NCI-H345 treated with DMSO at 0.1 percent for 48 hours (cell line): ENCODE measurements around the gene TMPRSS11B.
"Not testable (repeated sequence)": the region's sequence is repeated elsewhere in the genome, so short reads cannot be mapped to it uniquely, and the experiment has no call there.

Source experiments
- DNase-seq: peaks from one replicate; lab custom pipeline; 2025; ENCODE audit not compliant: unreplicated experiment; lab: John Stamatoyannopoulos, UW

The TMPRSS11B gene

GRCh38 chr4:68245594-68245993 is at the start of gene TMPRSS11B:
TMPRSS11B (minus strand) TSS chr4:68245694; CDS start chr4:68245558, 136 bp downstream.
- no peak for DNase-seq

- no peak for DNase-seq
Measured at GRCh38 chr4:68291256-68291655, 45.8 kb upstream of the TMPRSS11B start.

GRCh38 chr4:68288393-68288740 is 42.9 kb upstream of the TMPRSS11B start:
- DNase-seq: no peak

GRCh38 chr4:68287704-68288392 is 42.4 kb upstream of the TMPRSS11B start:
- DNase-seq: no peak

GRCh38 chr4:68283714-68284113 is 38.2 kb upstream of the TMPRSS11B start:
- DNase-seq: no peak

GRCh38 chr4:68283095-68283494 is 37.6 kb upstream of the TMPRSS11B start:
- DNase-seq: no peak

- DNase-seq: not testable (repeated sequence)
Measured at GRCh38 chr4:68281796-68282740, 36.6 kb upstream of the TMPRSS11B start.

- DNase-seq: no peak
Measured at GRCh38 chr4:68278029-68278428, 32.5 kb upstream of the TMPRSS11B start.

- no peak for DNase-seq
Measured at GRCh38 chr4:68277627-68278026, 32.1 kb upstream of the TMPRSS11B start.

GRCh38 chr4:68272860-68273259 is 27.4 kb upstream of the TMPRSS11B start:
- no peak for DNase-seq

- no peak for DNase-seq
Measured at GRCh38 chr4:68272380-68272779, 26.9 kb upstream of the TMPRSS11B start.

- no peak for DNase-seq
Measured at GRCh38 chr4:68271851-68272357, 26.4 kb upstream of the TMPRSS11B start.

- no peak for DNase-seq
Measured at GRCh38 chr4:68267433-68267944, 22.0 kb upstream of the TMPRSS11B start.

GRCh38 chr4:68264875-68265565 is 19.5 kb upstream of the TMPRSS11B start:
- no peak for DNase-seq

GRCh38 chr4:68259191-68259590 is 13.7 kb upstream of the TMPRSS11B start:
- DNase-seq: no peak

- no peak for DNase-seq
Measured at GRCh38 chr4:68257719-68258118, 12.2 kb upstream of the TMPRSS11B start.

GRCh38 chr4:68256284-68256683 is 10.8 kb upstream of the TMPRSS11B start:
- no peak for DNase-seq

- no peak for DNase-seq
Measured at GRCh38 chr4:68250151-68250930, 4.8 kb upstream of the TMPRSS11B start.

- no peak for DNase-seq
Measured at GRCh38 chr4:68249434-68249833, 3.9 kb upstream of the TMPRSS11B start.

- no peak for DNase-seq
Measured at GRCh38 chr4:68240620-68241019, 4.9 kb downstream of the TMPRSS11B start.
